Suprapubic skin (tissue), 4 donors: ENCODE data around the gene SLIRP.

ENCODE experiments used
- POLR2A ChIP-seq, 2 donors: fragments of 450-650 bp; IDR thresholded peaks; one replicate each; pipeline ENCODE4 v1.6.1; 2017; ENCODE audit warnings: antibody characterized with exemption in 2 of 2, mild to moderate bottlenecking in 2 of 2, moderate library complexity in 2 of 2
- POLR2AphosphoS5 ChIP-seq, 3 donors: sonication (generic); formaldehyde crosslinking; IDR thresholded peaks; one replicate each; pipeline ENCODE4 v1.6.1; 2017; ENCODE audit warnings: antibody characterized with exemption in 3 of 3
- TF ChIP-seq, protein P1 (sequence below), 2 donors: fragments of 200-600 bp in 1 of 2; fragments of 450-650 bp in 1 of 2; sonication (generic) in 1 of 2; IDR thresholded peaks; one replicate each; pipeline ENCODE4 v1.5.1; 2016 to 2019; ENCODE audit warnings: antibody characterized with exemption in 2 of 2, mild to moderate bottlenecking in 1 of 2, moderate library complexity in 1 of 2

DNA sequence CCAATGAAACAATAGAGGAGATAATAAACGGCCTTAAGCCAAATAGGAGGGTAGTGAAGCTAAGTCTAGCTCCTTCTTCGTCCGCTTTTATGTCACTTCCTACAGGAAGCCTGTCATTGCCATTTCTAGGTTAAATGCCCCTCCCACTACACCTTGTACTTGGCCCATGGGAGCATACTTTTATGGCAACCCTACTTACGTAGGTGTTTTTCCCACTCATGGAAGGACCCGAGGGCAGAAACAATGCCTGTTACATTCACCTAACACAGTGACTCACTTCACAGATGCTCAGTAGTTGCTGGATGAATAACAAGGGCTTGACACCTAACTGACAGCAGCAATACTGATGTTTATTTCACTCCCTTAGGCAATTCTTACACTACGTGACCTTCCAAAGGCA, 44.6 kb upstream of the SLIRP start:
- TF ChIP-seq, protein P1, sequence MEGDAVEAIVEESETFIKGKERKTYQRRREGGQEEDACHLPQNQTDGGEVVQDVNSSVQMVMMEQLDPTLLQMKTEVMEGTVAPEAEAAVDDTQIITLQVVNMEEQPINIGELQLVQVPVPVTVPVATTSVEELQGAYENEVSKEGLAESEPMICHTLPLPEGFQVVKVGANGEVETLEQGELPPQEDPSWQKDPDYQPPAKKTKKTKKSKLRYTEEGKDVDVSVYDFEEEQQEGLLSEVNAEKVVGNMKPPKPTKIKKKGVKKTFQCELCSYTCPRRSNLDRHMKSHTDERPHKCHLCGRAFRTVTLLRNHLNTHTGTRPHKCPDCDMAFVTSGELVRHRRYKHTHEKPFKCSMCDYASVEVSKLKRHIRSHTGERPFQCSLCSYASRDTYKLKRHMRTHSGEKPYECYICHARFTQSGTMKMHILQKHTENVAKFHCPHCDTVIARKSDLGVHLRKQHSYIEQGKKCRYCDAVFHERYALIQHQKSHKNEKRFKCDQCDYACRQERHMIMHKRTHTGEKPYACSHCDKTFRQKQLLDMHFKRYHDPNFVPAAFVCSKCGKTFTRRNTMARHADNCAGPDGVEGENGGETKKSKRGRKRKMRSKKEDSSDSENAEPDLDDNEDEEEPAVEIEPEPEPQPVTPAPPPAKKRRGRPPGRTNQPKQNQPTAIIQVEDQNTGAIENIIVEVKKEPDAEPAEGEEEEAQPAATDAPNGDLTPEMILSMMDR (IDR thresholded peaks at IDR 0.05), result no peak
- TF ChIP-seq POLR2AphosphoS5 (IDR thresholded peaks at IDR 0.05) (no peak), POLR2A (IDR thresholded peaks at IDR 0.05) (no peak)
